GM12878 (cell line): ENCODE results near the gene TBC1D25. TPM values are rescaled to one million over a fixed set of nuclear protein-coding genes. Genes with fewer than 3 reads are reported as not detected.

Experiments
- ATF2 ChIP-seq: IDR thresholded peaks from 2 replicates; pipeline ENCODE4 v1.6.1; 2012; ENCODE audit warnings: low read length, inconsistent platforms
- BHLHE40 ChIP-seq, 2 experiments: fragments of 450-650 bp in 1 of 2; IDR thresholded peaks; 2 replicates each; pipeline ENCODE4 v1.6.1; 2011 to 2017; ENCODE audit warnings: low read depth in 2 of 2, borderline replicate concordance in 1 of 2, improper control_type of control experiment in 1 of 2, low read length in 1 of 2, mild to moderate bottlenecking in 1 of 2
- CREM ChIP-seq: IDR thresholded peaks from 2 replicates; pipeline ENCODE4 v1.6.1; 2014; ENCODE audit warnings: antibody characterized with exemption, low read depth
- E4F1 ChIP-seq: fragments of 450-650 bp; IDR thresholded peaks from 2 replicates; pipeline ENCODE4 v1.6.1; 2018; ENCODE audit warnings: borderline replicate concordance, mild to moderate bottlenecking; ENCODE audit not compliant: partially characterized antibody
- IRF3 ChIP-seq: fragments of 450-650 bp; IDR thresholded peaks from 2 replicates; pipeline ENCODE4 v1.6.1; 2014; ENCODE audit warnings: mild to moderate bottlenecking
- IRF5 ChIP-seq: fragments of 450-650 bp; IDR thresholded peaks from 2 replicates; pipeline ENCODE4 v1.6.1; 2017; ENCODE audit warnings: borderline replicate concordance
- NBN ChIP-seq: fragments of 450-650 bp; IDR thresholded peaks from 2 replicates; pipeline ENCODE4 v1.6.1; 2016
- NFIC ChIP-seq: IDR thresholded peaks from 2 replicates; pipeline ENCODE4 v1.6.1; 2012; ENCODE audit warnings: low read depth, mild to moderate bottlenecking, inconsistent platforms, low read length, moderate library complexity
- REST ChIP-seq: IDR thresholded peaks from 2 replicates; pipeline ENCODE4 v1.6.1; 2012; ENCODE audit warnings: mild to moderate bottlenecking, low read depth, low read length
- SIX5 ChIP-seq: IDR thresholded peaks from 2 replicates; pipeline ENCODE4 v1.6.1; 2011; ENCODE audit warnings: mild to moderate bottlenecking, low read depth, low read length, moderate library complexity; ENCODE audit not compliant: severe bottlenecking
- USF2 ChIP-seq: IDR thresholded peaks from 2 replicates; pipeline ENCODE4 v1.6.1; 2011; ENCODE audit warnings: low read depth, low read length, improper control_type of control experiment, borderline replicate concordance
- ZBTB11 ChIP-seq: fragments of 450-650 bp; formaldehyde crosslinking; IDR thresholded peaks from 2 replicates; pipeline ENCODE4 v1.5.0; 2022; ENCODE audit warnings: mild to moderate bottlenecking, missing genetic modification characterization
- ZNF622 ChIP-seq: fragments of 450-650 bp; IDR thresholded peaks from 2 replicates; pipeline ENCODE4 v1.6.1; 2017; ENCODE audit warnings: mild to moderate bottlenecking, inconsistent platforms
- polyA plus RNA-seq, 11 experiments: library from polyadenylated mRNA; depleted of rRNA in 4 of 11; unstranded in 6 of 11; stranded (reverse) in 5 of 11; fragments of >200 nt; fragmentation: Nextera tagmentation in 4 of 11; fragmentation: Illumina TruSeq in 1 of 11; extraction: Ambion mirVana in 4 of 11; extraction: Trizol in 1 of 11; gene quantifications; 1 replicate in 1 of 11; 2 replicates in 10 of 11; pipeline versions ENCODE4 v1.2.1 to v1.2.3, GENCODE V29; 2011 to 2016; ENCODE audit warnings: inconsistent platforms in 2 of 11, missing spikeins in 2 of 11, low read depth in 1 of 11
- total RNA-seq, 4 experiments: library from RNA; depleted of rRNA in 3 of 4; stranded (reverse); fragments of >200 nt in 3 of 4; fragmentation: Illumina TruSeq in 1 of 4; extraction: Trizol in 1 of 4; gene quantifications; 2 replicates each; pipeline versions ENCODE4 v1.2.1 to v1.2.3, GENCODE V29; 2013 to 2021

The TBC1D25 gene
- total and polyA plus RNA-seq, 10 of the 15 experiments (the other 5 are each of a cell fraction or from before 2014, with no cell fraction given), result 0.79 to 17.3 (median 10.0) TPM

- TF ChIP-seq ATF2, result peak; percentile 32; the same call in 1 of the 2 replicates
- no peak for TF ChIP-seq IRF3
- TF ChIP-seq BHLHE40 (IDR thresholded peaks at IDR 0.05; ENCODE audit: borderline replicate concordance in 1 of 2, low read depth in 2 of 2, low read length in 1 of 2), result no peak
- no peak for TF ChIP-seq IRF5
- peak; percentile 67; the same call in 1 of the 2 replicates for TF ChIP-seq NFIC
- TF ChIP-seq USF2, result no peak
- no peak for TF ChIP-seq NBN
- TF ChIP-seq CREM, result peak; percentile 75; the same call in 1 of the 2 replicates
- TF ChIP-seq ZNF622, result no peak
- TF ChIP-seq REST, result no peak
- no peak for TF ChIP-seq E4F1
- no peak for TF ChIP-seq ZBTB11 (CRISPR knock-in tag)
- TF ChIP-seq SIX5, result no peak
These were observed 30.4 kb downstream of the TBC1D25 start (continued) for GRCh38 chrX:48569958-48570357.
